ENCODE measurements around the gene THTPA. TPM values are rescaled to one million over a fixed set of nuclear protein-coding genes. Genes with fewer than 3 reads are reported as not detected.

THTPA gene
- total and polyA plus RNA-seq, 3 experiments from 2014 or later: 10.7 to 13.4 (median 13.4) TPM

Other genes starting within 250 kb of the THTPA start
- 1 to 10 TPM in 1 of 2 experiments, under 1 TPM in 1; 0.86 to 1.0 TPM for gene BCL2L2, start 249.4 kb upstream of the THTPA start, total RNA-seq
- gene BCL2L2, start 249.4 kb upstream of the THTPA start, polyA plus RNA-seq: 0.29 TPM
- gene PABPN1, start 234.8 kb upstream of the THTPA start, total RNA-seq: 100 to 1,000 TPM; 308 TPM
- 125 TPM for gene PABPN1, start 234.8 kb upstream of the THTPA start, polyA plus RNA-seq
- 1 to 10 TPM; 2.6 to 2.8 TPM for gene SLC22A17, start 203.4 kb upstream of the THTPA start, total RNA-seq
- gene SLC22A17, start 203.4 kb upstream of the THTPA start, polyA plus RNA-seq: 1.6 TPM
- gene EFS, start 191.1 kb upstream of the THTPA start, total RNA-seq: not detected
- not detected for gene EFS, start 191.1 kb upstream of the THTPA start, polyA plus RNA-seq
- not detected for gene IL25, start 183.5 kb upstream of the THTPA start, total RNA-seq
- not detected for gene IL25, start 183.5 kb upstream of the THTPA start, polyA plus RNA-seq
- not detected for gene CMTM5, start 179.2 kb upstream of the THTPA start, total RNA-seq
- gene CMTM5, start 179.2 kb upstream of the THTPA start, polyA plus RNA-seq: not detected
- under 1 TPM in 1 of 2 experiments, not detected in 1; 0.09 TPM for gene MYH6, start 148.0 kb upstream of the THTPA start, total RNA-seq
- gene MYH6, start 148.0 kb upstream of the THTPA start, polyA plus RNA-seq: not detected
- gene MYH7, start 120.6 kb upstream of the THTPA start, total RNA-seq: not detected
- not detected for gene MYH7, start 120.6 kb upstream of the THTPA start, polyA plus RNA-seq
- 10 to 100 TPM; 82.7 to 88.7 TPM for gene NGDN, start 86.6 kb upstream of the THTPA start, total RNA-seq
- 74.9 TPM for gene NGDN, start 86.6 kb upstream of the THTPA start, polyA plus RNA-seq
- gene ZFHX2, start 4.5 kb upstream of the THTPA start, total RNA-seq: 1 to 10 TPM; 2.4 to 2.5 TPM
- gene ZFHX2, start 4.5 kb upstream of the THTPA start, polyA plus RNA-seq: not detected
- gene AP1G2, start 11.5 kb downstream of the THTPA start, total RNA-seq: 100 to 1,000 TPM; 152 to 154 TPM
- 80.8 TPM for gene AP1G2, start 11.5 kb downstream of the THTPA start, polyA plus RNA-seq
- 1 to 10 TPM; 1.8 TPM for gene JPH4, start 22.5 kb downstream of the THTPA start, total RNA-seq
- not detected for gene JPH4, start 22.5 kb downstream of the THTPA start, polyA plus RNA-seq
- gene DHRS2, start 80.1 kb downstream of the THTPA start, total RNA-seq: 1 to 10 TPM; 3.0 to 3.1 TPM
- gene DHRS2, start 80.1 kb downstream of the THTPA start, polyA plus RNA-seq: not detected